ENCODE measurements around the gene GANAB. TPM values are rescaled to one million over a fixed set of nuclear protein-coding genes. Genes with fewer than 3 reads are reported as not detected.

GANAB gene
- total RNA-seq, 1 donor from 2014 or later = 323 TPM

GRCh38 chr11:62669420-62670161, 23.2 kb upstream of the GANAB start:
- peaks cover 69% of the 10 kb centered on the region for H3K79me2 ChIP-seq (ENCODE audit: insufficient read depth, low read length)
- H3K9me3 ChIP-seq (ENCODE audit: insufficient read depth, low read depth, low read length) = no peaks in the 10 kb centered on the region
- no peak for TF ChIP-seq EZH2 (IDR thresholded peaks at IDR 0.05; ENCODE audit: insufficient read depth, low read length)
- no peak for TF ChIP-seq CTCF (IDR thresholded peaks at IDR 0.05; ENCODE audit: insufficient read depth, low read depth, low read length)
- peak overlapping the region; percentile 25 for H3K4me2 ChIP-seq (ENCODE audit: low read length)
- peaks cover 7% of the 10 kb centered on the region for H3K36me3 ChIP-seq (ENCODE audit: insufficient read depth, low read length)
- Mint-ChIP-seq H3K9me3 (ENCODE audit: unreplicated experiment) (no peaks in the 10 kb centered on the region), H3K27me3 (ENCODE audit: low read depth, unreplicated experiment) (no peaks in the 10 kb centered on the region), H3K4me1 (ENCODE audit: low read depth, unreplicated experiment) (peaks cover 15% of the 10 kb centered on the region), H3K27ac (ENCODE audit: unreplicated experiment) (peak overlapping the region; percentile 58), H3K36me3 (ENCODE audit: low read depth, unreplicated experiment) (peaks cover 9% of the 10 kb centered on the region), H3K4me3 (ENCODE audit: unreplicated experiment) (peak overlapping the region; percentile 92)
- peaks cover 23% of the 10 kb centered on the region for H3K4me1 ChIP-seq (ENCODE audit: insufficient read depth, low read length)
- H3K27ac ChIP-seq (ENCODE audit: low read depth, low read length) = no peak overlapping the region
- FAIRE-seq (no peak), DNase-seq (ENCODE audit: low read depth) (no peak)
- no peak overlapping the region for H2AFZ ChIP-seq (ENCODE audit: low read depth, low read length)
- H3K4me3 ChIP-seq (ENCODE audit: insufficient read depth, low read depth, low read length) = no peak overlapping the region
- H3K9ac ChIP-seq (ENCODE audit: low read length) = no peak overlapping the region
- H4K20me1 ChIP-seq (ENCODE audit: insufficient read depth, low read length) = peaks cover 24% of the 10 kb centered on the region
- H3K27me3 ChIP-seq (ENCODE audit: insufficient read depth, low read length) = no peaks in the 10 kb centered on the region

DNA sequence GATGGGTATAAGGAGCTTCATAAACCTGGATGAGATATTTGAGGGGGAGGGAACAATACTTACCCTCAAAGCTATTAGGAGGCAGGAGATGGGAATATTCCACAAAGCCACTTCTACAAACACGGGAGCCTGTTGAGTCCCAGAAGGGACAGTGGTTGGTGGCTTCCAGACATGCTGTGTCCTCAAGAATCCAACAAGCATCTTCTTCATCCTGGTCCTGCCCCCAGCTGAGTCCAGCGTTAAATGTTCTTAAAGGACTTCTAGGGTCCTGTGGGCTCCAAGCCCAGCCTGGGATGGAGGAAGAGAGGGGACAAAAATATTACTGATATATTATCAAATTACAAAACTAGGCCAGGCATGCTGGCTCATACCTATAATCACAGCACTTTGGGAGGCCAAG, 21.0 kb upstream of the GANAB start:
- no peak for FAIRE-seq
- Histone ChIP-seq H3K27me3 (ENCODE audit: insufficient read depth, low read length) (no peaks in the 10 kb centered on the region), H3K4me1 (ENCODE audit: insufficient read depth, low read length) (peaks cover 23% of the 10 kb centered on the region), H3K36me3 (ENCODE audit: insufficient read depth, low read length) (peaks cover 11% of the 10 kb centered on the region), H3K4me3 (ENCODE audit: insufficient read depth, low read depth, low read length) (no peak overlapping the region), H3K79me2 (ENCODE audit: insufficient read depth, low read length) (peaks cover 69% of the 10 kb centered on the region), H3K9ac (ENCODE audit: low read length) (no peak overlapping the region), H3K27ac (ENCODE audit: low read depth, low read length) (no peak overlapping the region), H3K4me2 (ENCODE audit: low read length) (peak overlapping the region; percentile 97), H4K20me1 (ENCODE audit: insufficient read depth, low read length) (peaks cover 30% of the 10 kb centered on the region), H3K9me3 (ENCODE audit: insufficient read depth, low read depth, low read length) (no peaks in the 10 kb centered on the region), H2AFZ (ENCODE audit: low read depth, low read length) (no peak overlapping the region)
- H3K27me3 Mint-ChIP-seq (ENCODE audit: low read depth, unreplicated experiment) = no peaks in the 10 kb centered on the region
- peaks cover 15% of the 10 kb centered on the region for H3K4me1 Mint-ChIP-seq (ENCODE audit: low read depth, unreplicated experiment)
- TF ChIP-seq CTCF (IDR thresholded peaks at IDR 0.05; ENCODE audit: insufficient read depth, low read depth, low read length) (no peak), EZH2 (IDR thresholded peaks at IDR 0.05; ENCODE audit: insufficient read depth, low read length) (no peak)
- no peaks in the 10 kb centered on the region for H3K9me3 Mint-ChIP-seq (ENCODE audit: unreplicated experiment)
- peaks cover 12% of the 10 kb centered on the region for H3K36me3 Mint-ChIP-seq (ENCODE audit: low read depth, unreplicated experiment)
- no peak overlapping the region for H3K27ac Mint-ChIP-seq (ENCODE audit: unreplicated experiment)
- H3K4me3 Mint-ChIP-seq (ENCODE audit: unreplicated experiment) = peak overlapping the region; percentile 96
- DNase-seq (ENCODE audit: low read depth) = no peak
